ENCODE results near the gene OR52N4. TPM values are rescaled to one million over a fixed set of nuclear protein-coding genes. Genes with fewer than 3 reads are reported as not detected.

Gene OR52N4
- total RNA-seq (2012; rRNA removed) (not detected in 2 replicates), polyA plus RNA-seq (2012; rRNA removed) (not detected in 2 replicates), Bru-seq, nascent RNA (not detected), BruChase-seq, experiment 1, labeled RNA remaining after a 6-hour chase (not detected), BruChase-seq, experiment 2, labeled RNA remaining after a 2-hour chase (percentile 17 among the genes with signal in this experiment)
- polyA plus RNA-seq (2012; cell fraction: cytosol; rRNA removed), result not detected in 2 replicates
- polyA plus RNA-seq (2012; cell fraction: nucleus; rRNA removed; ENCODE audit: low replicate concordance), result 0.10 TPM in 1 of 2 replicates, not detected in the other
- long read RNA-seq, result 0 reads

GRCh38 chr11:5753943-5754342 is at the start of gene OR52N4:
Gene OR52N4 (plus strand): TSS chr11:5754243. CDS start chr11:5754741, 498 bp downstream.
- Histone ChIP-seq H4K91ac (ENCODE audit: insufficient read depth, low read depth, low read length) (no peak within 1 kb of the TSS), H3K18ac (ENCODE audit: low read depth, low read length) (no peak within 1 kb of the TSS), H4K5ac (ENCODE audit: low read depth, low read length) (no peak within 1 kb of the TSS), H3K14ac (replicated peaks; ENCODE audit: low read depth, low read length) (no peak within 1 kb of the TSS), H3K27me3 (ENCODE audit: control insufficient read depth, insufficient read depth, low read length) (no peaks in the 10 kb centered on the region), H2AK5ac (ENCODE audit: low read depth, low read length) (no peak within 1 kb of the TSS), H3K79me1 (ENCODE audit: low read depth in 1 of 2, low read length in 2 of 2) (no peaks in the 10 kb centered on the region), H2BK5ac (ENCODE audit: low read depth, low read length, poor library complexity, severe bottlenecking) (no peak within 1 kb of the TSS), H3K4me3 (ENCODE audit: insufficient read depth, low read depth, low read length) (no peak within 1 kb of the TSS), H4K8ac (ENCODE audit: low read depth in 2 of 2, low read length in 2 of 2) (no peak within 1 kb of the TSS), H3K4ac (ENCODE audit: low read depth, low read length) (no peak within 1 kb of the TSS), H3K9me3 (ENCODE audit: control insufficient read depth, insufficient read depth, low read length) (no peaks in the 10 kb centered on the region), H2AK9ac (replicated peaks; ENCODE audit: low read depth, low read length, poor library complexity) (no peak within 1 kb of the TSS), H3K23ac (ENCODE audit: low read depth, low read length) (no peak within 1 kb of the TSS), H3K27ac (ENCODE audit: insufficient read depth, low read length) (no peak within 1 kb of the TSS), H2BK120ac (ENCODE audit: low read depth, low read length) (no peak within 1 kb of the TSS), H2AFZ (replicated peaks; ENCODE audit: low read length, poor library complexity) (no peak within 1 kb of the TSS), H3K4me1 (ENCODE audit: control insufficient read depth, insufficient read depth, low read length) (no peaks in the 10 kb centered on the region), H3K56ac (ENCODE audit: extremely low read depth, insufficient read depth, low read length) (no peak within 1 kb of the TSS), H4K20me1 (ENCODE audit: insufficient read depth, low read length) (no peaks in the 10 kb centered on the region), H3K9ac (ENCODE audit: low read depth, low read length) (no peak within 1 kb of the TSS), H3K9me1 (ENCODE audit: insufficient read depth, low read length) (no peaks in the 10 kb centered on the region), H2BK20ac (ENCODE audit: low read depth, low read length) (no peak within 1 kb of the TSS), H2BK15ac (ENCODE audit: low read depth, low read length) (no peak within 1 kb of the TSS), H3K36me3 (ENCODE audit: control insufficient read depth, insufficient read depth, low read length) (no peaks in the 10 kb centered on the region), H3K4me2 (ENCODE audit: low read depth, low read length) (no peak within 1 kb of the TSS)
- no CpG with 5 or more reads among the region's 1 CpG for WGBS, 2 experiments (ENCODE audit: extremely low coverage in 2 of 2, insufficient read length in 1 of 2)
- TF ChIP-seq CEBPB (IDR thresholded peaks at IDR 0.05; ENCODE audit: low read depth, low read length) (no peak), POLR2A (IDR thresholded peaks at IDR 0.05; ENCODE audit: low read depth, low read length) (no peak), CHD1 (IDR thresholded peaks at IDR 0.05; ENCODE audit: low read depth, low read length) (no peak), RFX5 (IDR thresholded peaks at IDR 0.05; ENCODE audit: low read depth, low read length) (no peak), NFE2L2 (IDR thresholded peaks at IDR 0.05; ENCODE audit: low read depth, low read length) (no peak), MAZ (IDR thresholded peaks at IDR 0.05; ENCODE audit: borderline replicate concordance, low read depth, low read length) (no peak), MXI1 (IDR thresholded peaks at IDR 0.05; ENCODE audit: borderline replicate concordance, low read depth, low read length) (no peak), ELK1 (IDR thresholded peaks at IDR 0.05; ENCODE audit: borderline replicate concordance, low read depth, low read length) (no peak), BHLHE40 (IDR thresholded peaks at IDR 0.05; ENCODE audit: low read depth, low read length) (no peak), RCOR1 (IDR thresholded peaks at IDR 0.05; ENCODE audit: insufficient replicate concordance, low read length) (no peak), FOS (IDR thresholded peaks at IDR 0.05; ENCODE audit: low read depth, low read length) (no peak), RAD21 (IDR thresholded peaks at IDR 0.05; ENCODE audit: low read length) (no peak), SMC3 (IDR thresholded peaks at IDR 0.05; ENCODE audit: low read depth, low read length) (no peak), MAFK (IDR thresholded peaks at IDR 0.05; ENCODE audit: low read depth, low read length) (no peak), USF2 (IDR thresholded peaks at IDR 0.05; ENCODE audit: low read depth, low read length) (no peak), CTCF (conservative IDR thresholded peaks at IDR 0.05; ENCODE audit: low read depth, low read length) (no peak)
- POLR2A ChIA-PET (ENCODE audit: unreplicated experiment), result no interaction called here
- in situ Hi-C loops (cut with MboI; ENCODE audit: low sequenced_read_pairs) (no loop called here), intact Hi-C loops (cut with micrococcal nuclease) (no loop called here), dilution Hi-C loops (cut with HindIII; ENCODE audit: low sequenced_read_pairs, unreplicated experiment) (no loop called here)
- no peak for DNase-seq
- no peak for ATAC-seq (ENCODE audit: low read depth)
- no TSS peak for BruUV-seq (replicated peaks)
- CTCF ChIA-PET, result no interaction called here

Measured in IMR-90 (cell line).